Urinary bladder (tissue), 4 donors: Measurements from ENCODE around the gene RBMY1B. TPM values are rescaled to one million over a fixed set of nuclear protein-coding genes. Genes with fewer than 3 reads are reported as not detected.
"Not testable (repeated sequence)": the region's sequence is repeated elsewhere in the genome, so short reads cannot be mapped to it uniquely, and the experiment has no call there.

Source experiments
- DNase-seq: peaks from one replicate; pipeline ENCODE4 v3.0.0-alpha.2; 2015; ENCODE audit errors: extremely low spot score
- H3K27ac ChIP-seq: one replicate; pipeline ENCODE4 v1.5.1; 2013; ENCODE audit warnings: low read depth, mild to moderate bottlenecking, moderate library complexity
- H3K36me3 ChIP-seq: one replicate; pipeline ENCODE4 v1.6.1; 2013; ENCODE audit warnings: mild to moderate bottlenecking, moderate library complexity; ENCODE audit not compliant: insufficient read depth
- H3K4me1 ChIP-seq: one replicate; pipeline ENCODE4 v1.6.1; 2013; ENCODE audit warnings: mild to moderate bottlenecking, moderate library complexity; ENCODE audit not compliant: insufficient read depth
- H3K4me3 ChIP-seq: one replicate; pipeline ENCODE4 v1.5.1; 2013; ENCODE audit warnings: low read depth, low read length
- WGBS: extraction: QIAGEN DNeasy Blood & Tissue Kit; methylation state at CpG from one replicate; pipeline ENCODE4 v1.1.7; 2013; 5-methylcytosine and 5-hydroxymethylcytosine counted together
- polyA plus RNA-seq: library from polyadenylated mRNA; stranded (reverse); fragments of 200-250 nt; gene quantifications from one replicate; pipeline ENCODE4 v1.2.3, GENCODE V29; 2013
- total RNA-seq: library from RNA; depleted of rRNA; stranded (reverse); fragments of >200 nt; gene quantifications from one replicate; pipeline ENCODE4 v1.2.3, GENCODE V29; 2014
- donor health status: healthy with polysubstance abuse.
- donor health status: healthy.

RBMY1B gene
- not detected for total RNA-seq
- not detected for polyA plus RNA-seq

- H3K27ac ChIP-seq, H3K36me3 ChIP-seq, DNase-seq, H3K4me1 ChIP-seq, H3K4me3 ChIP-seq: not testable (repeated sequence)
- whole genome bisulfite sequencing = no CpG with 5 or more reads among the region's 28 CpGs
These were observed at the start of gene RBMY1B for GRCh38 chrY:21511038-21511437. Gene RBMY1B, plus strand, starts transcription at chrY:21511338. Its CDS starts 2,013 bp downstream, at chrY:21513351.

GRCh38 chrY:21462915-21463314 is 48.2 kb upstream of the RBMY1B start:
- H3K4me3 ChIP-seq, DNase-seq, H3K4me1 ChIP-seq, H3K27ac ChIP-seq, H3K36me3 ChIP-seq: not testable (repeated sequence)
- 93% methylated on average over 1 of the region's 1 CpG for whole genome bisulfite sequencing

- Histone ChIP-seq H3K4me1 (no peaks in the 10 kb centered on the region), H3K27ac (no peak overlapping the region), H3K36me3 (no peaks in the 10 kb centered on the region), H3K4me3 (no peak overlapping the region)
- DNase-seq = no peak
- 39% methylated on average over 1 of the region's 1 CpG for WGBS
These were observed 28.2 kb upstream of the RBMY1B start for GRCh38 chrY:21482967-21483366.

GRCh38 chrY:21534579-21534978 is 23.4 kb downstream of the RBMY1B start, which contains the start of gene RBMY1A1:
Gene RBMY1A1, plus strand, starts transcription at chrY:21534879. Its CDS starts 2,013 bp downstream, at chrY:21536892.
- DNase-seq, H3K36me3 ChIP-seq, H3K4me3 ChIP-seq, H3K4me1 ChIP-seq, H3K27ac ChIP-seq: not testable (repeated sequence)
- WGBS = no CpG with 5 or more reads among the region's 28 CpGs

GRCh38 chrY:21559316-21559984 is 48.3 kb downstream of the RBMY1B start:
- not testable (repeated sequence) for H3K4me1 ChIP-seq, DNase-seq, H3K4me3 ChIP-seq, H3K27ac ChIP-seq, H3K36me3 ChIP-seq
- no CpG with 5 or more reads among the region's 5 CpGs for WGBS

Other genes starting within 250 kb of the RBMY1B start
- not detected for gene RBMY1A1, start 23.5 kb downstream of the RBMY1B start, total RNA-seq
- gene RBMY1A1, start 23.5 kb downstream of the RBMY1B start, polyA plus RNA-seq = not detected